ENCODE data around the gene TBC1D22A. TPM values are rescaled to one million over a fixed set of nuclear protein-coding genes. Genes with fewer than 3 reads are reported as not detected.
A peak's percentile ranks its signal among the peaks of the same experiment; 100 is the strongest.

TBC1D22A gene
- total RNA-seq, 1 donor: 17.7 TPM

DNA sequence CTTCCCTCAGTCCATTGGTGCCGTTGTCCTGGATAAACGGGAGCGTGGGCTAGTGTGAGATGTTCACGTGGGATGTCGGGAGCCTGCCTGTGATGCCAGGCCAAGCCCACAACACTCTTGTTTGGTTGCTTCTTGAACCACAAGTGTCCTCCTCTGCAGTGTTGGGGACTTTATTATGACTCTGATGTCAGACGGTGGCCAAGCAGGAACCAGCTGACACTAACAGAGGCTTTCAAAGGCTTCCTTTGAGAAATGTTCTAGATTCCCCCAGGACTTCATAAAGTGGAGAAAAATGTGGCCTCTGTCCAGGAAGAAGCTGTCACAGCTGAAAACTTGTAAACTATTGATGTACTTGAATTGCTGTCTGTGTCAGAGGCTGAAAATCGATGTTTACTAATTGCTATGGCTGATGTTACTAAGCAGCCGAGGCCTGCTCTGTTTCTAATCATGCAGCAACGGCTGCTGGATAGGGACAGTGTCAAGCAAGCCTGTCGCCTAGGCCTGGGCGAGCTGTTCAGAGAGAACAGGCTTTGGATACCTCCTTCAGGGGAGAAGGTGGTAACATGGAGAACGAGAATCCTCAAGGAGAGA, 131.7 kb downstream of the TBC1D22A start:
- Histone ChIP-seq H3K4me1 (ENCODE audit: insufficient read depth, low read length) (no peaks in the 10 kb centered on the region), H3K27ac (ENCODE audit: low read depth, low read length) (no peak overlapping the region), H3K36me3 (ENCODE audit: insufficient read depth, low read length) (peaks cover 11% of the 10 kb centered on the region), H3K9me3 (ENCODE audit: low read depth, low read length) (no peaks in the 10 kb centered on the region), H3K4me3 (ENCODE audit: insufficient read depth, low read length) (no peak overlapping the region), H3K4me2 (ENCODE audit: insufficient read depth, low read length) (no peak overlapping the region), H3K79me2 (ENCODE audit: insufficient read depth, low read length) (peaks cover 2% of the 10 kb centered on the region), H2AFZ (ENCODE audit: low read length) (peak overlapping the region; percentile 16), H3K27me3 (ENCODE audit: insufficient read depth, low read length) (no peaks in the 10 kb centered on the region), H4K20me1 (ENCODE audit: insufficient read depth, low read length) (peaks cover 6% of the 10 kb centered on the region)
- TF ChIP-seq, protein P1, sequence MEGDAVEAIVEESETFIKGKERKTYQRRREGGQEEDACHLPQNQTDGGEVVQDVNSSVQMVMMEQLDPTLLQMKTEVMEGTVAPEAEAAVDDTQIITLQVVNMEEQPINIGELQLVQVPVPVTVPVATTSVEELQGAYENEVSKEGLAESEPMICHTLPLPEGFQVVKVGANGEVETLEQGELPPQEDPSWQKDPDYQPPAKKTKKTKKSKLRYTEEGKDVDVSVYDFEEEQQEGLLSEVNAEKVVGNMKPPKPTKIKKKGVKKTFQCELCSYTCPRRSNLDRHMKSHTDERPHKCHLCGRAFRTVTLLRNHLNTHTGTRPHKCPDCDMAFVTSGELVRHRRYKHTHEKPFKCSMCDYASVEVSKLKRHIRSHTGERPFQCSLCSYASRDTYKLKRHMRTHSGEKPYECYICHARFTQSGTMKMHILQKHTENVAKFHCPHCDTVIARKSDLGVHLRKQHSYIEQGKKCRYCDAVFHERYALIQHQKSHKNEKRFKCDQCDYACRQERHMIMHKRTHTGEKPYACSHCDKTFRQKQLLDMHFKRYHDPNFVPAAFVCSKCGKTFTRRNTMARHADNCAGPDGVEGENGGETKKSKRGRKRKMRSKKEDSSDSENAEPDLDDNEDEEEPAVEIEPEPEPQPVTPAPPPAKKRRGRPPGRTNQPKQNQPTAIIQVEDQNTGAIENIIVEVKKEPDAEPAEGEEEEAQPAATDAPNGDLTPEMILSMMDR (IDR thresholded peaks at IDR 0.05; ENCODE audit: extremely low read depth, low read depth, low read length): no peak
- DNase-seq (ENCODE audit: insufficient read length, low spot score, missing footprints): no peak

DNA sequence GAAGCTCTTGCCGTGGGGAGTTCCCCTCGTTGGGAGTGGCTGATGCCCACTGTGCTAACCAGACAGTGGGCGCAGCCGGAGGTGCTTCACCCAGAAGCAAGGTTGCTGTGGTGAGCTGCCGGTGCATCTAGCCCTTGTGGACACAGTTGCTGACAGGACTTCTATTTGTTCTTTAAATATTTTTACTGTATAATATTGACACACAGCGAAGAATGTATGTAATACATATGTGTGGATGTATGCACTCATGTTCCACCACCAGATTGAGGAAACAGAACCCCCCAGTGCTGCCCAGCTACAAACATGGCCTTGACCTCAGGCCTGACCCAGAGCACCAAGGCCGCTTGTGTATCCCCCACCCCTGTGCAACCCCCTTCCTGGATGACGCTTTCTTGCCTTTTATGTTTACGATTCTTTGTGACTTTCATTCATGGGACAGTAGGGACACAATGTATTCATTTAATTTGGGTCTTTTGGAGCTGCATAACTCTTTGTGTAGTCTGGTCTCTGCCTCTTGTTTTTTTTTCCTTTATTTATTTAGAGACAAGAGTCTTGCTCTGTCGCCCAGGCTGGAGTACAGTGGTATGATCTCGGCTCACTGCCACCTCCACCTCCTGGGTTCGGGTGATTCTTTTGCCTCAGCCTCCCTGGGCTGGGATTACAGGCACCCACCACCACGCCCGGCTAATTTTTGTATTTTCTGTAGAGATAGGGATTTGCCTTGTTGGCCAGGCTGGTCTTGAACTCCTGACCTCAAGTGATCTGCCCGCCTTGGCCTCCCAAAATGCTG, 132.6 kb downstream of the TBC1D22A start:
- no peak overlapping the region for H3K4me2 ChIP-seq (ENCODE audit: insufficient read depth, low read length)
- no peaks in the 10 kb centered on the region for H3K79me2 ChIP-seq (ENCODE audit: insufficient read depth, low read length)
- no peak overlapping the region for H3K4me3 ChIP-seq (ENCODE audit: insufficient read depth, low read length)
- no peaks in the 10 kb centered on the region for H3K27me3 ChIP-seq (ENCODE audit: insufficient read depth, low read length)
- H4K20me1 ChIP-seq (ENCODE audit: insufficient read depth, low read length): peaks cover 6% of the 10 kb centered on the region
- H3K36me3 ChIP-seq (ENCODE audit: insufficient read depth, low read length): peaks cover 11% of the 10 kb centered on the region
- TF ChIP-seq, protein P1 (IDR thresholded peaks at IDR 0.05; ENCODE audit: extremely low read depth, low read depth, low read length): no peak
- H3K27ac ChIP-seq (ENCODE audit: low read depth, low read length): no peak overlapping the region
- H3K4me1 ChIP-seq (ENCODE audit: insufficient read depth, low read length): no peaks in the 10 kb centered on the region
- H2AFZ ChIP-seq (ENCODE audit: low read length): no peak overlapping the region
- H3K9me3 ChIP-seq (ENCODE audit: low read depth, low read length): no peaks in the 10 kb centered on the region
- no peak for DNase-seq (ENCODE audit: insufficient read length, low spot score, missing footprints)

DNA sequence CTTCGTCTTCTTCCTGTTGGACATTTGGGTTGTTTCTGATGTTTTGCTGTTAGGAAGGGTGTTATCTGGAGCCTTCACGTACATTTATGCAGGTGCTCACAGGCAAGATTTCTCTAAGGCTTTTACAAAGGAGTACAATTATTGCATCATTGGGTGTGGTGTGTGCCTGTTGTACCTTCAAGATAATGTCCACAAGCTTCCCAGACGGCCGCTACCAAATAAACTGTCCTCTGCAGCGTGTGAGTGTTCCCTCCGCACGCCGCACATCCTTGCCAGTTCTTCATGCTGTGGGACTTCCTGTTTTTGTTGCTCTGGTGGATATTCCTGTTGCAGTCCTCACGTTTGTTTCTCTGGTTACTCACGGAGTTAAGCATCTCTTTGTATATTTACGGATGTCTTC, 133.3 kb downstream of the TBC1D22A start:
- H3K27ac ChIP-seq (ENCODE audit: low read depth, low read length): no peak overlapping the region
- peaks cover 11% of the 10 kb centered on the region for H3K36me3 ChIP-seq (ENCODE audit: insufficient read depth, low read length)
- TF ChIP-seq, protein P1 (IDR thresholded peaks at IDR 0.05; ENCODE audit: extremely low read depth, low read depth, low read length): no peak
- H2AFZ ChIP-seq (ENCODE audit: low read length): no peak overlapping the region
- no peaks in the 10 kb centered on the region for H3K79me2 ChIP-seq (ENCODE audit: insufficient read depth, low read length)
- DNase-seq (ENCODE audit: insufficient read length, low spot score, missing footprints): no peak
- H3K9me3 ChIP-seq (ENCODE audit: low read depth, low read length): no peaks in the 10 kb centered on the region
- H3K4me2 ChIP-seq (ENCODE audit: insufficient read depth, low read length): no peak overlapping the region
- H3K4me3 ChIP-seq (ENCODE audit: insufficient read depth, low read length): no peak overlapping the region
- H3K27me3 ChIP-seq (ENCODE audit: insufficient read depth, low read length): no peaks in the 10 kb centered on the region
- H3K4me1 ChIP-seq (ENCODE audit: insufficient read depth, low read length): no peaks in the 10 kb centered on the region
- H4K20me1 ChIP-seq (ENCODE audit: insufficient read depth, low read length): peaks cover 6% of the 10 kb centered on the region

DNA sequence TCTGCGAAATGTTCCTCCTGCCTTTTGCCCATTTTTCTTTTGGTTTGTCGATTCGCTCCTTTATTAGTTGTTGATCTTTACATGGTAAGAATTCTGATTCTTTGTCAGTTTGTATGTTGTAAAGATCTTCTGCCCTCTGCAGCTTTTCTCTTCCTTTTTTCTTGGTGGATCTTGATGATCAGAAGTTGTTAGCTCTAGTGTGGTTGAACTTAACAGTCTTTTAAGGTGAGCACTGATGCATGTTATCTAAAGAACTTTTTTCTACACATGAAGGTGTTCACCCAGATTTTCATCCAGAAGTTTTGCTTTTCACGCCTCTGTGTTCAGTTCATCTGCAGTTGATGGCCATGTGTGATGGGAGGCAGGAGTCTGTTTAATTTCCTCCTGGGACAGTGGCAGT, 133.7 kb downstream of the TBC1D22A start:
- no peak overlapping the region for H3K4me2 ChIP-seq (ENCODE audit: insufficient read depth, low read length)
- H3K79me2 ChIP-seq (ENCODE audit: insufficient read depth, low read length): no peaks in the 10 kb centered on the region
- no peaks in the 10 kb centered on the region for H3K27me3 ChIP-seq (ENCODE audit: insufficient read depth, low read length)
- no peaks in the 10 kb centered on the region for H3K9me3 ChIP-seq (ENCODE audit: low read depth, low read length)
- H2AFZ ChIP-seq (ENCODE audit: low read length): no peak overlapping the region
- H3K36me3 ChIP-seq (ENCODE audit: insufficient read depth, low read length): peaks cover 11% of the 10 kb centered on the region
- H3K27ac ChIP-seq (ENCODE audit: low read depth, low read length): no peak overlapping the region
- H3K4me3 ChIP-seq (ENCODE audit: insufficient read depth, low read length): no peak overlapping the region
- peaks cover 6% of the 10 kb centered on the region for H4K20me1 ChIP-seq (ENCODE audit: insufficient read depth, low read length)
- no peaks in the 10 kb centered on the region for H3K4me1 ChIP-seq (ENCODE audit: insufficient read depth, low read length)
- DNase-seq (ENCODE audit: insufficient read length, low spot score, missing footprints): no peak
- TF ChIP-seq, protein P1 (IDR thresholded peaks at IDR 0.05; ENCODE audit: extremely low read depth, low read depth, low read length): no peak

All from osteoblast (primary cell).